NOMO-1 treated with dmso at 0.1 percent for 144 hours (cell line): ENCODE measurements around the gene CHMP2A.

ENCODE experiments used
- DNase-seq: peaks from one replicate; lab custom pipeline; 2025; ENCODE audit not compliant: unreplicated experiment; lab: John Stamatoyannopoulos, UW

The CHMP2A gene

DNA sequence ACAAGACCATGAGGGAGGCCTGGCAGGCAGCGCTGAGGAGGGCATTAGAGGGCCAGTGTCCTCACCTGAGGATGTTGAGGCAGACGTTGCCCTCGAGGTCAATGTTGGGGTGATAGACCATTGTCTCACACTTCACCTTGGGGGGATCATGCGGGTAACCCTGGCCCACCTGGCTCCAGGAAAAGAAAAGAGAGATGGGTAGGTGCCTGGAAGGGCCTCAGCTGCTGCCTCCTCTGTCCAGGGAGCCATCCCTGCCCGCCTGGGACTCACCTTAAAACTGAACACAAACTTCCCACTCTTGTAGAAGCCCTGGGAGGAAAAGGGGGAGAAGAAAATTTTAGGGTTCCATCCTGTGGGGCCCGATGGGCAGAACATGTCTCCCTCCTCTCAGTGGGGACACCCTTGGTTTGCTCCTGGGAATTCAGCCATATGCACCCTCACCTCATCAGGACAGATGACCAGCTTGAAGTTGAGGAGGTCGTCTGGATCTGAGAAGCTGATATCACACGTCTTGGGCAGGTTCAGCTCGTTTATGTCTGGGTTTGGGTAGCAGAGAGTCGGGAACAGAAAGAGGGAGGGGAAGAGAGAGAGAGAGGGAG lies 1.8 kb upstream of the CHMP2A start:
- no peak for DNase-seq

DNA sequence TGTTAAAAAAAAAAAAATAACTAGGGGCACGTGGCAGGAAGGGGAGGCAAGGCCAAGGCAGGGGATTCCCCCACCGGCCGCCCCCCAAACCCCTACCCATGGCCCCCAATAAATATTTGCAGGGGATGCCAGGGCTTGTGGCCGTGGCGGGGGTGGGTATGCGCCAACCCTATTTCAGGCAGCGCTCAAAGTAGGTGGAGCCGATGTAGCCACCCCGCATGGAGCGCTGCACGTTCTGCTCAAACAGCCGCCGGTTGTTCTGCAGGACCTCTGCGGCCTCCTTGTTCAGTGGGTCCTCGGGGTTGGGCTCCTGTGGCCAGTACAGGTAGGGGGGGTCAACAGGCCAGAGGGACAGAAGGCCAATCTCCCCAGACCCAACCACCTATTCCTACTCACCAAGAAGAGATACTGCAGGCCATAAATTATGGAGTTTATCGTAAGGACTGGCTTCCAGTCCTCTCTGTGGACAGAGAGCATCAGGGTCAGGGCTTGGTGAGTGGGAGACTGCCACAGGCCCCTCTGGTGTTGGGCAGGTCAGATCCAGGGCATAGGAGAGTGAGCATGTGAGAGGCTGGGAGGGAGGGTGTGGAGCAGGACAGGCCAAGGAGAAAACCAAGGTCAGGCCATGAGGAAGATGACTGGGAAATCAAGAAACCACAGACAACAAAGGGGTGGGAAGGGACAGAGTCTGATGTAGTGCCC lies 1.2 kb upstream of the CHMP2A start:
- no peak for DNase-seq

- DNase-seq, result no peak
Observed at GRCh38 chr19:58555369-58555885, 522 bp upstream of the CHMP2A start.

DNA sequence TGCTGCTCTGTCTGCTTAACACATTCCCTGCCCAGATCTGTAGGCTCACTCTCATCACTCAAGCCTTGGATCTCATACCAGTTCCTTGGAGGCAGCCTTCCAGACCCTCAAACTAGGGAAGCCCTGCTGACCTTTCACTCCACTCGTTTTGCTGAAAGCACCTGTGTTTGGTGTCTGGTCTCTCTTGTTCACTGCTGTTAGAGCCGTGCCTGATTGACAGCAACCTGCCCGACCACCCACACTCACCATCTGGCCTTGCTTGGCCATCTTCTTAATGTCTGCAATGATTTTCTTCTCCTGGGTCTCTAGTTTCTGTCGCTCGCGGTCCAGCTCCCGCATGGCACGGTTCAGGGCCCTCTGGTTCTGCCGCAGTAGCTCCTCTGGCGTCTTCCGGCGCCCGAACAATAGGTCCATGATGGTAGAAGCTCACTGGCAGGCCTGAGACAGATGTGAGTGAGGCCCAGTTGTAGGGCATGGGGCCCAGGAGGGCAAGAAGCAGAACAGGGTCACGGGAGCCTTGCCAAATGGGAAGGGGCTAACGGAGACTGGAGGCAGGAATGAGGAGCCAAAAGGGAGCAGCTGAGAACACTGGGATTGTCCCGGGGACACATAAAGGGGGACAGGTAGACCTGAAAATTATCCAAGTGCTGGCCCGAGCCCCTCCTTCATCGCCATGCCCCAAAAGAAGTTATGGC lies 959 bp downstream of the CHMP2A start:
- DNase-seq, result no peak

DNA sequence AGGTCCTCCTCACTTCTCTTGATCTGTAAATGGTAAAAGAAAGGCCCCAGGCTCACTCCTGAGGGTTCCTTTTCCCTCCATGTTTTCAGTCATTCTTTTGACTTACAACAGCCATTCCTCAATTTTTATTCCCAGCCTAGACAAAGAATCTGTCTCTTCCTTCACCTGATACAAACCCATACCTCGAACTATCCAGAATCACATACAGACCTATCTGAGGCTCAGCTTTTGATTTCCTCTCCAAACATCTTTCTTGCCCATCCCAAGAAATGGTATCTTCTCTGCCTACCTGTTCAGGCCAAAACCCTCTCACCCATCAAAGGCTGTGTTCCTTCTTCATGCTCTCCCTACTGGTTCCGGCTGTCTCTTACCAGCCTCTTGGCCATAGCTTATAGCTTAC lies 2.2 kb downstream of the CHMP2A start:
- no peak for DNase-seq

- no peak for DNase-seq
Observed at GRCh38 chr19:58551577-58552471, 3.1 kb downstream of the CHMP2A start.

DNA sequence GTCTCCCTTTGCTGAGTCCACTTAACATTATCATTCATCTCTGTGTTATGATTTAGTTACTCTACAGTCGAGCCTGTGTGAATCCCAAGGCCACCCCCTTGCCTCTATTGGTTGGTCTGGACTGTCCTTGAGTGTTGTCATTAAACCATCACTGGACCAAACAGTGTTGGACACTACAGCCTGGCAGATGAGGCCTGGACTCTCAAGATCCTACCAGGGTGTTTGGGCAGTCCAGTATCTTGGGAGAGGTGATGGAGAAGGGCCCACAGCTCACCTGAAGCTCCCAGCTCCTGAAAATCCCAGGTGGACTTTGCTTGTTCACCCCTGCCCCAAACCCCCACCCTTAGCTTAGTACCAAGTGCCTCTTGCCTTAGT lies 3.8 kb downstream of the CHMP2A start:
- no peak for DNase-seq

- DNase-seq, result no peak
Observed at GRCh38 chr19:58550362-58551122, 4.4 kb downstream of the CHMP2A start.

DNA sequence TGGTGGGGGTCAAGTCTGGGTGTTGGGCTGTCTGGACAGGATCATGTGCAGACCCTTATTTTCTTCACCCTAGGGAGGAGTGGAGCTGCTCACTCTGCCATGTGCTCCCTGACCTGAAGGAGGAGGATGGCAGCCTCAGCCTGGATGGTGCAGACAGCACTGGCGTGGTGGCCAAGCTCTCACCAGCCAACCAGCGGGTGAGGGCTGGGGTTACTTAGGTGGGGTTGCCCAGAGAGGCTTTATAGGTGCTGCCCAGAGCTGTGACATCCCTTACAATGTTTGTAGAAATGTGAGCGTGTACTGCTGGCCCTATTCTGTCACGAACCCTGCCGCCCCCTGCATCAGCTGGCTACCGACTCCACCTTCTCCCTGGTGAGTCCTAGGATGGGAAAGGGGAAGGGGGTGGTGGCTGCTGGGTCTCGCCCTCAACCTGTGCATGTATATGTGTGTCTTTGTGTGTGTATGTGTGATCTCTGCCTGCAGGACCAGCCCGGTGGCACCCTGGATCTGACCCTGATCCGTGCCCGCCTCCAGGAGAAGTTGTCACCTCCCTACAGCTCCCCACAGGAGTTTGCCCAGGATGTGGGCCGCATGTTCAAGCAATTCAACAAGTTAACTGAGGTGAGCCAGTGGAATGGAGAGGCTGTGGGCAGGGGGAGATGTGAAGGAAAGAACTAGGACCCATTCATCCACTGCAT lies 5.1 kb downstream of the CHMP2A start:
- DNase-seq, result no peak

DNA sequence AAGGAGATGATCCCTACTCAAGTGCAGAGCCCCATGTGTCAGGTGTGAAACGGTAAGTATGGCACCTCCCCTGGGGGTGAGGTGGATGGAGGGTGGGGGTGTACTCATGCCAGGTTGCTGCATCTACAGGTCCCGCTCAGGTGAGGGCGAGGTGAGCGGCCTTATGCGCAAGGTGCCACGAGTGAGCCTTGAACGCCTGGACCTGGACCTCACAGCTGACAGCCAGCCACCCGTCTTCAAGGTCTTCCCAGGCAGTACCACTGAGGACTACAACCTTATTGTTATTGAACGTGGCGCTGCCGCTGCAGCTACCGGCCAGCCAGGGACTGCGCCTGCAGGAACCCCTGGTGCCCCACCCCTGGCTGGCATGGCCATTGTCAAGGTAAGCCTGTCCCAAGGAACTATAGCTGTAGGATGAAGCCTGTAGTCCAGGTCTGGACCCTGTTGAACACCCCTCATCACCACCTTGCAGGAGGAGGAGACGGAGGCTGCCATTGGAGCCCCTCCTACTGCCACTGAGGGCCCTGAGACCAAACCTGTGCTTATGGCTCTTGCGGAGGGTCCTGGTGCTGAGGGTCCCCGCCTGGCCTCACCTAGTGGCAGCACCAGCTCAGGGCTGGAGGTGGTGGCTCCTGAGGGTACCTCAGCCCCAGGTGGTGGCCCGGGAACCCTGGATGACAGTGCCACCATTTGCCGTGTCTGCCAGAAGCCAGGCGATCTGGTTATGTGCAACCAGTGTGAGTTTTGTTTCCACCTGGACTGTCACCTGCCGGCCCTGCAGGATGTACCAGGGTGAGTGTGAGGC lies 5.8 kb downstream of the CHMP2A start:
- DNase-seq, result no peak

- DNase-seq, result no peak
Observed at GRCh38 chr19:58547323-58548312, 7.3 kb downstream of the CHMP2A start.

DNA sequence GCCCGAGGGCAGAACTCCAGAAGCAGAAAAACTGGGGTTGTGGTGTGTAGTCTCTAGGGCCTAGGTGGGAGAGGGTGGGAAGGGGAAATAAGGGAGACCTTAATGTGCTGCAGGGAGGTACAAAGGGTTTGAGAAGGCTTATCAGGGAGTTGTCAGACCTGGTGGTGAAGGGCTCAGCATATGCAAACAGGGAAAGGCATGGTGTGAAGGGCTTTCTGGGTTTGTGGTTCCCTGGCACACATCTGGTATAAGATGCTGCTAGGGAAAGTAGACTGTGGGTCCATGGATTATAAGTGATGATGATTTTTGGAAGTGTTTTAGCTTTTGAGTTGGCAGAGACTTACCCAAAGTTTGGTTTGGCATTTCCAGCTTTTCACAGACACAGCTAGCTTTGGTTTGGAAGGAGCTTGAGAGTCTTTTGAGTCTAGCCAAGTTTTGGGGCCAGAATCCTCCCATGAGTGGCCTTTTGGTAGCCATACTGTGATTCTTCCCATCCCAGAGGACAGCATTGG lies 8.8 kb downstream of the CHMP2A start:
- DNase-seq, result no peak

GRCh38 chr19:58545286-58546018 lies 9.5 kb downstream of the CHMP2A start:
- no peak for DNase-seq

DNA sequence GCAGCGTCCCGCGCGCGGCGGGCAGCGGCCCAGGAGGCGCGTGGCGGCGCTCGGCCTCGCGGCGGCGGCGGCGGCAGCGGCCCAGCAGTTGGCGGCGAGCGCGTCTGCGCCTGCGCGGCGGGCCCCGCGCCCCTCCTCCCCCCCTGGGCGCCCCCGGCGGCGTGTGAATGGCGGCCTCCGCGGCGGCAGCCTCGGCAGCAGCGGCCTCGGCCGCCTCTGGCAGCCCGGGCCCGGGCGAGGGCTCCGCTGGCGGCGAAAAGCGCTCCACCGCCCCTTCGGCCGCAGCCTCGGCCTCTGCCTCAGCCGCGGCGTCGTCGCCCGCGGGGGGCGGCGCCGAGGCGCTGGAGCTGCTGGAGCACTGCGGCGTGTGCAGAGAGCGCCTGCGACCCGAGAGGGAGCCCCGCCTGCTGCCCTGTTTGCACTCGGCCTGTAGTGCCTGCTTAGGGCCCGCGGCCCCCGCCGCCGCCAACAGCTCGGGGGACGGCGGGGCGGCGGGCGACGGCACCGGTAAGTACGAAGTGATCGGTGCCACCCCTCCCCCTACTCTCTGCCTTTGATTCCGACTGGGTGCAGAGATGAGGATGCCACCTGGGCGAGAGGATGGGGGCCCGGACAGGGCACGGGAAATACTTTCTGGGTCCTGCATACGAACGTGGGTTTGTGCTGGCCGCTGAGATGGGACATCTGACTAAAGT lies 10.2 kb downstream of the CHMP2A start:
- DNase-seq, result no peak

DNA sequence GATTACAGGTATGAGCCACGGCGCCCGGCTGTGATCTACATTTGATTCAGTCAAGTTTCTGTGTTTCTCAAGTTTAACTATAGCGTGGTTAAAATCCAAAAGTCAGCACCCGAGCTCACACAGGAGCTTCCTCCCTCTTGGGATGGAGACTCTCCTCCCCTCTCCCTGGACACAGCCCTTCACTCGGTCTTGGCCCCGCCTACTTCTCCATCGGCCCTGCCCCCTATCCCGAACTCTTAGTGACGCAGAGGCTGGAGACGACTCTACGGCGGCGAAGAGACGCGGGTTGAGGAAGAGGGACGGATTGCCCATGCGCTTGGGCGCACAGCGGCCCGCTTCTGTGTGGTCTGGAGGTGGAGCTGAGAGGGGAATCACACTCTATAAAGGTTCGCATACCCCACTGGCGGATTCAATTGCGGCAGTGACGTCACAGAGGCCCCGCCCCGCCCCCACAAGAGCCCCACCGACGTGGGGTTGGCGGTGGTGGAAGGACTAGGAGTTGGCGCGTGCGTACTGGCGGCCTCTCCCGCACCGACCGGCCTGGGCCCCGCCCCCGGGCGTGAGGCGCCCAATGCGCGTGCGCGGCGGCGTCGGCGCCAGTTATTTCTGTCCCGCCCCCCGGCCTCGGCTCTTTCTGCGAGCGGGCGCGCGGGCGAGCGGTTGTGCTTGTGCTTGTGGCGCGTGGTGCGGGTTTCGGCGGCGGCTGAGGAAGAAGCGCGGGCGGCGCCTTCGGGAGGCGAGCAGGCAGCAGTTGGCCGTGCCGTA lies 10.9 kb downstream of the CHMP2A start, which contains the start of gene TRIM28:
TRIM28 (plus strand) TSS at position 239 of the 765 bp plus-strand sequence. CDS start 694 bp downstream, outside the sequence.
- DNase-seq, result no peak
